ENCODE data around the gene SH3PXD2B.
A peak's percentile ranks its signal among the peaks of the same experiment; 100 is the strongest.
"Not testable (repeated sequence)": the region's sequence is repeated elsewhere in the genome, so short reads cannot be mapped to it uniquely, and the experiment has no call there.

The SH3PXD2B gene

DNA sequence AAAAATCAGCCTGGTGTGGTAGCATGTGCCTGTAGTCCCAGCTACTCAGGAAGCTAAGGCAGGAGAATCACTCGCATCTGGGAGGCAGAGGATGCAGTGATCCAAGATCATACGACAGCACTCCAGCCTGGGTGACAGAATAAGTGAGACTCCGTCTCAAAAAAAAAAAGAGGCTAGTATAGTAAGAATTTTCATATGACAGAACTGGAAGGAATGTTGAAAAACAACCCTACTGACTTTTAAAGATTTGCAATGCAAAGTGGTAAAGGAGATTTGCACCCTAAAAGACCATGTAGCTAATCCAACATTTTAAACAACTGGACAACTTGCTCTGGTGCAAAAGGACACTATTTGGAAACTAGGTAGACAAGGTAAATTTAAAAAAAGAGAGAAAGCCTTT is 58.1 kb downstream of the SH3PXD2B start:
- no peak for DNase-seq

DNA sequence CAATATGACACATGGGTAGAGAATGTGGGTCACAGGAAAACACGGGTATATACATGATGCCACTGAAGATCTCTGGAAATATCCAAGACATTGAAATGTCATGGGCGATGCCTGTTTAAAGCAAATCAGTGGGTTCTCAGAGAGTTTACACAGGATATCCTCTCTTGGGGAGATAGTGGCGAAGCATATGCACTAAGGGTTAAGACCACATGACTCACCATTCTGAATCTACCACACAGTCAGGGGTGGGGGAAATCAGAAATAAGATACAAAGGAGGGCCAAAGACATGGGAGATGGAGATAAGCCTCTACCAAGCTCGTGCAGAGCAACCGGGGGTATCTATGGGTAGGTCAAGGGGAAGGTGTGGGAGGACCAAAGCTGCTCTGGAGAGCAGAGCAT is 58.8 kb downstream of the SH3PXD2B start:
- DNase-seq = no peak

DNA sequence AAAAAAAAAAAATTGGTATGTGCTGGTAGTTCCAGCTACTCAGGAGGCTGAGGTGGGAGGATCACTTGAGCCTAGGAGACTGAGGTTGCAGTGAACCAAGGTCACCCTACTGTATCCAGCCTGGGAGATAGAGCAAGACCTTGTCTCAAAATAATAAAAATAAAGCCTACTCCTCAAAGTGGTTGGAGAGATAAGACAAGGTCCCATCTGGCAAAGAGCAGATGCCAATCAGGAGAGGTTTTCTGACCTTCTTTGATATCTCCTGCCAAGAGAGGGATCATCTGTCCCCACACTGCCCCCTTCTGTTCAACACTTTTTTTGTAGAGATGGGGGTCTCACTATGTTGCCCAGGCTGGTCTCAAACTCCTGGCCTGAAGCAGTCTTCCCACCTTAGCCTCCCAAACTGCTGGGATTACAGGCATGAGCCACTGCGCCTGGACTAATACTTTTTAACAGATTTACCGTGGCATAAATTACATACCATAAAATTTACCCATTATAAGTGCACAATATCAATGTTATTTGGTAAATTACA is 64.7 kb downstream of the SH3PXD2B start:
- DNase-seq = no peak

DNA sequence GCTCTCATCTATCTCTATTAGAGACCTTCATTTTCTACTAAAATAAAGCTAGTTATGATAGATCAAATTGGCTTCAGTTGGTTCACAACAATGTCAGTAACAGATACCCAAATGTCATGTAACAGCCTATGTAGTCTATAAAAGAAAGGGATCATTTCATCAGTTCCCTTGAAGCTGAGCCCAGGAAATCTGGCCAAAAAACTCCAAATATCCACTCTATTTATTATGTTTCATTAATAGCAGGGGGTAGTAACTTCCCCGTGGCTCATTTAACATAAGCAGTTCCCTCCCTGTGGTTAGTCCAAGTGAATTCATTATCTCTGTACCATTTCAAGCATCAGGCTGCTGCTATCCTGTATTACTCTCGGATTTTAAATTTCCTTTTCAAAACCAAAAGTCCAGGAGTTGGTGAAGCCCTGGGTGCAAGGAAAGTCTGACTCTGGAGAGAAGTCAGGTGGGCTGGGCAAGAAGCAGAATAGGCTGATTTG is 66.0 kb downstream of the SH3PXD2B start:
- no peak for DNase-seq

DNA sequence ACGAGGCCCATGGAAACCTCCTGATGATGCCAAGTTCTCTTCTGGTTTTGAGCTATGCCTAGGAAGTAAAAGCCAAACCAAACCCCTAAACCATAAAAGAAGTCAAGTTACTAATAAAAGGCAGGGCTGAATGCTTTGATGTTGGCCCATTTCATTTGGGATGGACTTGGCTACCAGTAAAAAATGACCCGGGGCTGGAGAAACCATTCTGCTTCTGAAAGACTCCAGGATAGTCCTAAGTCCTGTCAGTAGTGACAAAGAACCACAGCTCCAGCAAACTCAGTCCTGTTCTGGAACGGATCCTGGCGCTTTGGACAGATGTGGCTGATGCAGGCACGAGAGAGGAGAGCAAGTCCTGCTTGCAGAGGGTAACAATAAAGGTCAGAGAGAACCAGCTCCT is 68.6 kb downstream of the SH3PXD2B start:
- no peak for DNase-seq

DNA sequence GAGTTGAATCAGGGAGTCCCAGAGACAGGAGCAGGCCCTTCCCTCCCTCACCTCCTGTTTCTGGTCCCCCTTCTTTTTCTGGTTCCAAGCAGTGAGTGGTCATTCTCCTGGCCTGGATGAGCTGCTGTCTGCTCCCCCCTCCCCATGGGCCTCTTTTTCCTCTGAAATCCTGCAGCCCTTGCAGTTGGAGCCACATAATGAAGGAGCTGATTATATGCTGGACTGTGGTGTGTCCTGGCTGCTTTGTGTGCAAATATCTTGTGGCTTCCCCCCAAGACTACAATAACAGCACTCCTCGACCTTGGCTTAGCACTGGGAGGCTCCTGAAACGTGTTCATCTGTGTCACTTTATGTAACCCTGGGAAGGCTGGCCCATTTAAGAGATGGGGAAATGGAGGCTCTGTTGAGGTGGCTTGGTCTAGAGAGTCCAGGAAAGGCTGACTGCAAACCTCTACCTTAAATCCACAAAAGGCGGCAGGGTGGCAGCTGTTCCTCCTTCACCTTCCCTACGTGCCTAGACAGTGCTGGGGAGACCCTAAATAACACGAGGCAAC is 69.2 kb downstream of the SH3PXD2B start:
- DNase-seq = no peak

DNA sequence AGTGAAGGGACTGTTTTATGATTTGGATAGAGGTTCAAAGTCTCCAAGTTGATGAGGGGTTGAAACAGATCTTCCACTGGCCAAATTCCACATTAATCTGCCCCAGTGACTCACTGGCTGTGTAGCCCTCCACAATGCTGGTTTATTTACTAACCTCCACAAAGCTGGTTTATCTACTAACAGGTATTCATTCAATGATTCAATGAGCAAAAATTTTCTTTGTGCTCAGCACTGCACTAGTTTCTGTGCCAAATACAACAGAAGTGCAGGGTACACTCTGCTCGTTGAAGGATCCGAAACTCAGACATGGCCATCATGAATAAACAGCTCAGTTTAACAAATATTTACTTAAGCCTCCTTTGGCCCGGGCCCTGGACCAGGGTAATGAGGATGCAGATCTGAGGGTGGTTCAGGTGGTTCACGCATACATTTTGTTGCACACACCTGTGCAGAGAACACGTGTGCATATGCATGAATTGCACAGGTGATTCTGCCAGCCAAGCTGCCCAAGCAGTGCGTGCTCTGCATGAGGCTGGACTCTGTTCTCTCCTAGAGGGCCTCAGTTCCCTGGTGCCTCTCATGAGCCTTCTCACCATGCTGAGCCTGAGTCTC is 71.0 kb downstream of the SH3PXD2B start:
- peak; percentile 21 to 23 for DNase-seq

DNA sequence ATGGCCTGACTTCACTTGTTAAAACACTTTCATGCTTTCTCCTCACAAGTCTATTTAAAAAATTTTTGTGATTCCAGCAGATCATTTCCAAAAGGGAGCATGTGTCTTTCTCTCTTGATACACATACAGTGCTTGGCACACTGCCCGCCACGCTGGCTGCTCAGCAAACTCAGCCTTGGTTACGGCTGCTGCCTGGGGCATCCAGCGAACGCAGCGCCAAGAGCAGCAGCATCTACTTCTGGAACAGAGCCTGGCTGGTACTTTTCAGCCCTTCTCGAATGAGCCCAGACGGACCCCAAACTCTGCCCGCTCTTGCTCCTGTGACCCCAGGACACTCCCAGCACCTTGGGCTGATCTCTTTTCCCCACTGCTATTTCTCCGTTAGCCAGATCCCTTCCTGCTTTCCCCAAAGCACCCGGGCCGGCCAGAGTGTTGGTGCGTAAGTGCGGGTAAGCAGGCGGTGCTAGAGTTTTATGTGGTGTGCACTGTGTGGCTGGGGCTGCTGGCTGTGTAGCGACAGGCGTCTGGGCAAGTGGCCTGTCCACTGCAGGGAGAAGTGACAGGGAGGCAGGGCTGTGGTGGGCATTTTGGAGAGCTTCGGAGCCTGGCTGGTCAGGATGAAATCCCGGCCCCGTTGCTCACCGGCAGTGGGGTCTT is 73.2 kb downstream of the SH3PXD2B start:
- DNase-seq = peak; percentile 8 to 44

DNA sequence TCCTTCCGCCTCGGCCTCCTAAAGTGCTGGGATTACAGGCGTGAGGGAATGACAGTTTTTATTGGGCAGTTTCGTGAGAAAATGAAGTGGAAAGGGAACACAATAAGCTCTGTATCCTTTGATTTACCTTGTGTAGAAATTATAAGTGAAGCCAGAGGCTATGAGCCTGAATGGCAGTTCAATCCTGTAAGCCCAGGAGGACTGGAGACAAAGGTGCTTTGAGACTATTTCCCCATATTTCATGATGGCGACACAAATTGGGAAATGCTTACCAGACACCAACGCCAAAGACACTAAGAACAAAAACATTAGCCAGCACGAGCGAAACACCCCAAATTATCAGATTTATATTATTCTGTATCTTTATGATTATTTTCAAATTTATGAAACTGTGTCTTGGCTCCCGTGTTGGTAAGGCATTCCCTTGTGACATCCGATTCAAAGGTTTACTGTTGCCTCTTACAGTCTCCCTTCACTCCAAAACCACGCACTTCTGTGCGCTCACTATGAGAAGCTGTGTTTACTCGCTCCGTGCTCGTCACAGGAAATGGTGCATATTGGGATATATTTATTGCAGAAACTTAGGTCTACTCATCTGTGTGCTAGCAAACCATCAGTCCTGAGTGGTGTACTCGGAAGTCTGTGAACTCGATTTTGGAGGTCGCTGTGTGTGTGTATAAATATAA is 73.9 kb downstream of the SH3PXD2B start:
- no peak for DNase-seq

DNA sequence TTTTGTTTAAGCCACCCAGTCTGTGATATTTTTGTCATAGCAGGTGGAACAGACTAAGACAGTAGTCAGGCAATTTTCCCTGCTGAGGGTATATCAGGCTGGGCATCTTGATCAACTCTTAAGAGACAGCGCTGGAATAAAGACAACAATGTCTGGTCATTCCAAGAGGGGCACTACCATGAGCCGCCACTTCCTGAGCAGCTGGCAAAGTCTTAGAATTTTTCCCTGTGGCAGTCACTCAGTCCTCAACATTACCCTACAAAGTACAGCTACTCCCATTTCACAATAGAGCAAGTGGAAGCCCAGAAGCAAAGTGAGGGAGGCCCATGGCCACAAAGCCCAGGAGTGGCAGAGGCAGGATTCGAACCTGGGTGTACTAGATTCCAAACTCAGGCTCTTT is 74.8 kb downstream of the SH3PXD2B start:
- DNase-seq = no peak

DNA sequence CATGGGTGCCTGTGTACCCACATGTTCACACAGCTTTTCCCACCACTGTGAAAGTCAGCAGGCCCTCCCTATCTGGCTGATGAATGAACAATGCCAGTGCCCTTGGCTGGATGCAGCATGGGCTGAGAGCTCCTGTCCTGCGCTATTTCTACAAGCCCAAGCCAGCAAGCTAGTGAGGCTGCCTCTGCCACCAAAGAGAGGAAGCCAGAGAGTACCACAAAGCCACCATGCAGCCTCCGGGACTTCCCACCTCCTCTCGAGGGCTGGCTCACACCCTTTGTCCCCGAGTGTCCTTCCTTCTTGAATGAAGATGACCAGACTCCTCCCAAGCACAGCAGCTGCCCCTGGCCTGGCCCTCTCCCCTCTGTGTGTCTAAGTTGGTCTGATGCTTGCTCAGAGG is 76.5 kb downstream of the SH3PXD2B start:
- no peak for DNase-seq

DNA sequence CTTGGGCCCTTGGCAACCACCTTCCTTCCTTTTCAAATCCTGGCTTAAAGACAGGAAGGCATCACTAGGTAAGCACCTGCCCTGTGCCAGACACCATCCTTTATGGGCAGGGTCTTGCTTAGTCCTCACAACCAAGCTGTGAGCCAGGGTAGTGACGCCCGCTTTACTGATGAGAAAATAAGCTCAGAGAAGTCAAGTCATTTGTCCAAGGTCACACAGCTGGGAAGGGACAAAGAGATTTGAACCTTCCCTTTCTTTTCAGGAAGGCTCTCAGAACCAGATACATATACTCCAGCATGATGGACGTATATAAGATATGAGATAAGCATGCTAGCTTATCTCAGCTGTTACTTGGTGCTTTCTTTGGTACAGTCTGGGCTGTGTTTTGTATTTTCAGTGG is 76.9 kb downstream of the SH3PXD2B start:
- DNase-seq = no peak

DNA sequence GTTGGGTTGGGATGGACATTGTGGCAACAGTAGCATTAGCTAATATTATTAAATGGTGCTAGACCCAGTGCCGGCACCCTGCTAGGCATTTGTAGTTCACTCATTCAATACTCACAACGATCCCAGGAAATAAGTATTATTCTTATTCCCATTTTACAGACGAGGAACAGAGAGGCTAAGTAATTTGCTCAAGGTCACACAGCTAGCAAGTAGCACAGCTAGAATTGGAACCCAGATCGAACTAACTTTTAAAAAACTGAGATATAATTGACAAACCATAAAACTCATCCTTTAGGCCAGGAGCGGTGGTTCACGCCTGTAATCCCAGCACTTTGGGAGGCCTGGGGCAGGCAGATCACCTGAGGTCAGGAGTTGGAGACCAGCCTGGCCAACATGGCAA is 79.5 kb downstream of the SH3PXD2B start:
- no peak for DNase-seq

DNA sequence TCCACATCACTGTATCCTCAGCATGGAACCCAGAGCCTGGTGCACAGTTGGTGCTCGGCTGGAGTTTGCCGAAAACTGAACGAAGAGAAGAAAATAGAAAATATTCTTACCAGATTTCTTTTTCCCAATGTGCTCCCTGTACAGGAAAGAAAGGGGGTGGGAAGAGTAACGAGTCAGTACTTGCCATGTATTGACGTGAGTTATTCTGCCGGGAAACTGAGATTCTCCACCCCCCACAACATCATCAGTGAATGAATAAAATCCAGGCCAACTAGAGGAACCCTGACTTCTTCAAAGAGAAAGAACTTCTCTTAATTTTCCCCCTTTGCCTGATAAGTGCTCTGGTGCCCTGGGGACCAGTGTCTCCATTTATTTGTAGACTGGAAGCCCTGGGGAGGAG is 80.6 kb downstream of the SH3PXD2B start:
- no peak for DNase-seq

DNA sequence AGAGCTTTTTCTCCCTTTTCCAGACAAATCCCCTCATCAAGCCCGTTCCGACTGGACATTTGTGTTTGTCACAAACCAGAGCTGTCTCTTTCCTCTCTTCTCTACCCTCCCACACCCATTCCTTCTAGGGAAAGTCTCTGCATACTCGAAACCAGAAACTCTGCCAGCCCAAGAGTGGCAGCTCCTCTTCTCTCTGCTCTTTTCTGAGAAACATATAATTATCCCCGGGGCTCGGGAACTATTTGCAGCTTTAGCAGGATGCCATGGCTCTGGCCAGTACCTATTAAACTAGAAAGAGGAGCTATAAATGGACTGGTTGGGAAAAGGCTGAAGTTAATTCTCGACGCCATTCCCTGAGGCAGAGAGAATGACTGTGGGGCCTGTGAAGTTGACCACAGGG is 82.6 kb downstream of the SH3PXD2B start:
- DNase-seq = no peak

DNA sequence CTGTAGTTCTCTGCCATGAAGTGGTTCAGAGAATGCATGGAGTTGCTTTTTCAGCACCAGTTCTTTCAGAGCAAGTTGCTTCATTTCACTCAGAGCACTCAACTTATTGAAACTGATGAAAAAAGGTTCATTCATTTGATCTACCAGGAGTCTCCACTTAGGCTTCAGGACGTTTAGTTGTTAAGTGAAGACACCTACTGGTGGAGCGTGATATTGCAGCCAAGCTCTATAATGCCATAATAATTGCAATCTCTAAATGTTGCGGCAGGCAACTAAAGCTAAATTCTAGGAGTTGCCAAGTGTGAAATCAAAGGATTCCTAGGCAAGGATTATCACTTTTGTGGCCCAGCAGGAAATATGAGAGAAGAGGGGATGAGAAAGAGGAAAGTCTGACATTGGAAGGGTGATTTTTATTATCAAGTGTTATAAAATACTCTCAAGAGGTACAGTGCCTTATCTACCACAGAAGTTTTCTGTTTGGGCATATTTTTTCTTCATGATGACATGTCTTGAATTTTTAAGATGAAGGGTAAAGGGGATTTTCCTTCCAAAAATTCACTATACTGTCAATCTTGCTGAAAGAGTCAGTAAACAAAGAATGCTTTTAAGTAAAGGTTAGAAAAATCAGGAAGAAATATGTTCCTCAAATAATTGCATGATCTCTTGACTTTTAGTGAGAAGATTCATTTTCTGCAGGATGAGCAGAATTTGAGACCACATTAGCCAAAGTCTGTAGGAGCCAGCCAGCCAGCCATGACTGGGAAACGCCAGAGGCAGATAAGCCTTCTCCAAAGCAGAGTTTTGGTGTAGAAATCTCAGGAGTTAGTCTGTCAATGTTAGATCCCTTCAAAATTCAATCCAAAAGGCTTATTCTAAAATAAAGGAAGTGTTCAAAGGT is 83.4 kb downstream of the SH3PXD2B start:
- peak; percentile 19 to 37 for DNase-seq

DNA sequence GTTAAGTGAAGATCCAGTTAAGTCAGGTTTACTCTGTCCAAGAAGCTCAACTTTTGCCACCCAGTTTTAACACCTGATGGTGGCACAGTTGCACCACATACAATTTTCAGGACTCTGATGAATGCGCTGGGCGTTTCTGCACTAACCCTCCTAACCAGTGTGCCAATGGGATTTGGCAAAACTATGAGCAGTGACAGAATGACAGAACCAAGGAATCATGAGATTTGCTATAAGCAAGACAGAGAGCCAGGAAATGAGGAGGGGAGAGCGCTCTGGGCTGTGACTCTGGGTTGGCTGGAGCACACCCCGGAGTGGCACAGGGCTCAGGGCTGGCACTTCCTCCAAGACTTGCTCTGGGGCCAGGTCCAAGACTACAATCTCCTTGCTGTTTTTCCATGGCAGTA is 84.1 kb downstream of the SH3PXD2B start:
- no peak for DNase-seq

DNA sequence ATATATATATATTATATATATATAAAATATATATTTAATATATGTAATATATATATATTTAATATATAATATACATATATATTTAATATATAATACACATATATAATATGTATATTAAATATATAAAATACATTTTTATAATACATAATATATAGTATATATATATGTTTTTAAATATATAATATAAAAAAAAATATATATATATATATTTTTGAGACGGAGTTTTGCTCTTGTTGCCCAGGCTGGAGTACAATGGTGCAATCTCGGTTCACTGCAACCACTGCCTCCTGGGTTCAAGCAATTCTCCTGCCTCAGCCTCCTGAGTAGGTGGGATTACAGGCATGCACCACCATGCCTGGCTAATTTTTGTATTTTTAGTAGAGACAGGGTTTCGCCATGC is 85.6 kb downstream of the SH3PXD2B start:
- not testable (repeated sequence) for DNase-seq

DNA sequence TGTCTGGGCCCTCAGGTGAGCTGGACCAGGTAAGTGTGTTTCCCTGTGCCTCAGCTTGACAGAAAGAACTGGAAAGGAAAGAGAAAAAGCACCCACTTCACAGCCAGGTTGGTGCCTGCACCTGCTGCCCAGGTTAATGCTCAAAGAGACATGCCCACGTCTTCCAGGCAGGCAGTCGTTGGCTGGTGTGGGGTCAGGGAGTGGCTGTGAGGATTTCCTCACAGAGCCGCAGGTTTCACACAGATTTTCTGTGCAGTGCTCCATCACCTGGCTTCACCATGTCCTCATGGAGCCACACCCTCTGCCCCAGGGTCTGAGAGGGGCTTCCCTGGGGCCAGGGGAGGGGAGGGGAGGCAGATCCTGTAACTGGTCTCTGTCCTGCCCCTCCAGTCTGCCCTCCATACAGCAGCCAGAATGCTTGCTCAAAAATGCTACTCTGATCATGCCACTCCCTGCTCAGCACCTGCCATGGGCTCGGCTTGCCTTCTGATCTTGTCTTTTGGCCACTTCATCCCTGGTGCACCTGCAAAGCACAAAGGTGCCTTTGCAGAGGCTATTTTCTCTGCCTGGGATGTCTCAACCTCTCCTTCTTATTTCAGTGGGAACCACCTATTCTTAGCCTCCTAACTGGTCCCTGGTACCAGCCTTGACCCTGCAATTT is 88.2 kb downstream of the SH3PXD2B start:
- no peak for DNase-seq

DNA sequence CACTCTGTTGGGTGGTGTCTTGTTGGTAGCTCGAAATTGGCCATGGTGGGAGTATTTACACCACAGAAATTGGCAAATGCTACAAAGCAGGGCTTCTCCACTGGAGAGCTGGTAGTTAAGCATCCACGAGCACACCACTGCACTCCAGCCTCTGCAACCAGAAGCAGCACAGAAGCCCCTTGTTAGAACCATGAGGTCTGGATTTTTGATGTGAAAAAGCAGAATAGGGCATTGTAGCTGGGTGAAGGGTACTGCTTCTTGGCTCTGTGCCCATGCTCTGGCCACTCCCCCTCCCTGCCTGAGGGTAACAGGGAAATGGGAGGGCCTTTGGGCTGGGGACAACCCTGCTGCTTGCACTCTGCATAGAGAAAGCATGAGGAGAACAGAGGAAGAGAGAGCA is 89.6 kb downstream of the SH3PXD2B start:
- no peak for DNase-seq

DNA sequence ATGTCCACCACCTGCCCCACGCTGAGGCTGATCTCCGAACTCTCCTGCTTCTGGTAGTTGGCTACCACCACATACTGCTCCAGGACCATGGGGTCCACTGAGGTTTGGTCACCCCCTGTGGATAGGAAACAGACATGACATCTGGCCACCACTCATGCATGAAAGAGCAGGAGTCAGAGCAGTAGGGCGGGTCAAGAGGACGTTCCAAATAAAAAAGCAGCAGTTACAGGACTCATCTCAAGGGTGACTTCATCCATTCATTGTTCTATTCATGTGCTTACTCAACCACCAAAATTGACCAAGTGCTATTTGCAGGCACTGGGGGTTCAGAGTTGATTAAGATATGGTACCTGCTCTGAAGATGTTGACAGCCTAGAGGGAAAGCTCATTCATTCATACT is 91.6 kb downstream of the SH3PXD2B start:
- DNase-seq = no peak
